ENCODE results near the gene ZNF358.

- TF ChIP-seq CTCF (IDR thresholded peaks at IDR 0.05; ENCODE audit: extremely low read depth in 1 of 2, insufficient read depth in 1 of 2, low read depth in 1 of 2, low read length in 2 of 2) (no peak), MAX (IDR thresholded peaks at IDR 0.05; ENCODE audit: insufficient read depth, insufficient read length) (no peak), POLR2A (IDR thresholded peaks at IDR 0.05; ENCODE audit: low read depth, low read length) (no peak), POLR2AphosphoS5 (IDR thresholded peaks at IDR 0.05; ENCODE audit: insufficient read depth, low read depth, low read length) (no peak), EZH2 (IDR thresholded peaks at IDR 0.05; ENCODE audit: borderline replicate concordance, low read depth, low read length, severe bottlenecking) (no peak), MYC (IDR thresholded peaks at IDR 0.05; ENCODE audit: low read depth, low read length) (no peak), GATA2 (IDR thresholded peaks at IDR 0.05; ENCODE audit: insufficient read depth, insufficient read length, low read depth, low read length) (no peak), JUN (IDR thresholded peaks at IDR 0.05; ENCODE audit: borderline replicate concordance, insufficient read depth, insufficient read length, low read depth) (no peak)
These were observed 40.2 kb upstream of the ZNF358 start for GRCh38 chr19:7475665-7476064.
